Measurements from ENCODE around the gene IQGAP2.

The IQGAP2 gene

GRCh38 chr5:76728965-76729364, 325.9 kb downstream of the IQGAP2 start:
- Histone ChIP-seq H3K79me2 (ENCODE audit: control insufficient read depth, low read length) (no peaks in the 10 kb centered on the region), H3K4me1 (ENCODE audit: control insufficient read depth, low read length) (no peaks in the 10 kb centered on the region), H3F3A (ENCODE audit: control insufficient read depth, insufficient read depth) (no peaks in the 10 kb centered on the region), H3K4me3 (ENCODE audit: low read length) (no peak overlapping the region), H3K27me3 (ENCODE audit: control insufficient read depth, low read length) (no peaks in the 10 kb centered on the region), H3K4me2 (ENCODE audit: low read length) (no peak overlapping the region), H3K27ac (ENCODE audit: low read depth, low read length) (no peak overlapping the region), H4K20me1 (ENCODE audit: control insufficient read depth, insufficient read depth, low read depth, low read length) (no peaks in the 10 kb centered on the region), H3K9me3 (ENCODE audit: control insufficient read depth, insufficient read depth, low read length) (peaks cover 4% of the 10 kb centered on the region; the same call in 1 of the 2 replicates), H3K9me2 (replicated peaks; ENCODE audit: control insufficient read depth, low read length) (no peaks in the 10 kb centered on the region), H3K36me3 (ENCODE audit: control insufficient read depth, low read length) (no peaks in the 10 kb centered on the region)
- TF ChIP-seq EZH2phosphoT487 (IDR thresholded peaks at IDR 0.05; ENCODE audit: borderline replicate concordance, low read length) (no peak), CTCF (IDR thresholded peaks at IDR 0.05; ENCODE audit: low read depth, low read length, poor library complexity, severe bottlenecking) (no peak)

GRCh38 chr5:76729373-76730290, 326.5 kb downstream of the IQGAP2 start:
- no peaks in the 10 kb centered on the region for H3K79me2 ChIP-seq (ENCODE audit: control insufficient read depth, low read length)
- no peaks in the 10 kb centered on the region for H3F3A ChIP-seq (ENCODE audit: control insufficient read depth, insufficient read depth)
- no peaks in the 10 kb centered on the region for H3K36me3 ChIP-seq (ENCODE audit: control insufficient read depth, low read length)
- H3K4me3 ChIP-seq (ENCODE audit: low read length): no peak overlapping the region
- H3K9me2 ChIP-seq (replicated peaks; ENCODE audit: control insufficient read depth, low read length): no peaks in the 10 kb centered on the region
- no peak for TF ChIP-seq EZH2phosphoT487 (IDR thresholded peaks at IDR 0.05; ENCODE audit: borderline replicate concordance, low read length)
- no peak for TF ChIP-seq CTCF (IDR thresholded peaks at IDR 0.05; ENCODE audit: low read depth, low read length, poor library complexity, severe bottlenecking)
- no peak overlapping the region for H3K4me2 ChIP-seq (ENCODE audit: low read length)
- no peaks in the 10 kb centered on the region for H3K4me1 ChIP-seq (ENCODE audit: control insufficient read depth, low read length)
- H3K9me3 ChIP-seq (ENCODE audit: control insufficient read depth, insufficient read depth, low read length): peaks cover 4% of the 10 kb centered on the region; the same call in 1 of the 2 replicates
- H3K27ac ChIP-seq (ENCODE audit: low read depth, low read length): no peak overlapping the region
- H3K27me3 ChIP-seq (ENCODE audit: control insufficient read depth, low read length): no peaks in the 10 kb centered on the region
- no peaks in the 10 kb centered on the region for H4K20me1 ChIP-seq (ENCODE audit: control insufficient read depth, insufficient read depth, low read depth, low read length)

DNA sequence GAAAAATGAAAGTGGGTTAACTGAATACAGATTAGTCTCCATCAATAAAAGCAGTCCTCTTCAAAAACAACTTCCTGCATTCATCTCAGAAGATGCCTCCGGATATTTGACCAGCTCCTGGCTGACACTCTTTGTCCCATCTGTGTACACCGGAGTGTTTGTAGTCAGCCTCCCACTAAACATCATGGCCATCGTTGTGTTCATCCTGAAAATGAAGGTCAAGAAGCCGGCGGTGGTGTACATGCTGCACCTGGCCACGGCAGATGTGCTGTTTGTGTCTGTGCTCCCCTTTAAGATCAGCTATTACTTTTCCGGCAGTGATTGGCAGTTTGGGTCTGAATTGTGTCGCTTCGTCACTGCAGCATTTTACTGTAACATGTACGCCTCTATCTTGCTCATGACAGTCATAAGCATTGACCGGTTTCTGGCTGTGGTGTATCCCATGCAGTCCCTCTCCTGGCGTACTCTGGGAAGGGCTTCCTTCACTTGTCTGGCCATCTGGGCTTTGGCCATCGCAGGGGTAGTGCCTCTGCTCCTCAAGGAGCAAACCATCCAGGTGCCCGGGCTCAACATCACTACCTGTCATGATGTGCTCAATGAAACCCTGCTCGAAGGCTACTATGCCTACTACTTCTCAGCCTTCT, 329.4 kb downstream of the IQGAP2 start:
- TF ChIP-seq EZH2phosphoT487 (IDR thresholded peaks at IDR 0.05; ENCODE audit: borderline replicate concordance, low read length) (no peak), CTCF (IDR thresholded peaks at IDR 0.05; ENCODE audit: low read depth, low read length, poor library complexity, severe bottlenecking) (no peak)
- Histone ChIP-seq H3K9me2 (replicated peaks; ENCODE audit: control insufficient read depth, low read length) (no peaks in the 10 kb centered on the region), H3F3A (ENCODE audit: control insufficient read depth, insufficient read depth) (no peaks in the 10 kb centered on the region), H3K36me3 (ENCODE audit: control insufficient read depth, low read length) (no peaks in the 10 kb centered on the region), H3K9me3 (ENCODE audit: control insufficient read depth, insufficient read depth, low read length) (peaks cover 4% of the 10 kb centered on the region; the same call in 1 of the 2 replicates), H3K27ac (ENCODE audit: low read depth, low read length) (no peak overlapping the region), H3K79me2 (ENCODE audit: control insufficient read depth, low read length) (no peaks in the 10 kb centered on the region), H3K4me2 (ENCODE audit: low read length) (no peak overlapping the region), H3K4me3 (ENCODE audit: low read length) (no peak overlapping the region), H4K20me1 (ENCODE audit: control insufficient read depth, insufficient read depth, low read depth, low read length) (no peaks in the 10 kb centered on the region), H3K4me1 (ENCODE audit: control insufficient read depth, low read length) (no peaks in the 10 kb centered on the region), H3K27me3 (ENCODE audit: control insufficient read depth, low read length) (no peaks in the 10 kb centered on the region)

Data from DOHH2 (cell line).